SJCRH30 (cell line): ENCODE measurements around the gene TNPO2. TPM values are rescaled to one million over a fixed set of nuclear protein-coding genes. Genes with fewer than 3 reads are reported as not detected.

Experiments used
- DNase-seq, 2 experiments: peaks; one replicate each; pipeline ENCODE4 v3.0.0-alpha.2; 2015 to 2020
- H3K27ac ChIP-seq: fragments of 250-450 bp; sonication (Bioruptor Pico); 2 replicates; pipeline ENCODE4 v1.5.1; 2020; ENCODE audit warnings: mild to moderate bottlenecking, moderate library complexity
- H3K27me3 ChIP-seq: fragments of 250-450 bp; sonication (Bioruptor Pico); 2 replicates; pipeline ENCODE4 v1.5.1; 2020; ENCODE audit warnings: mild to moderate bottlenecking, moderate library complexity
- H3K36me3 ChIP-seq: fragments of 250-450 bp; sonication (Bioruptor Pico); 2 replicates; pipeline ENCODE4 v1.5.1; 2020; ENCODE audit warnings: mild to moderate bottlenecking, moderate library complexity
- H3K4me1 ChIP-seq: fragments of 250-450 bp; sonication (Bioruptor Pico); 2 replicates; pipeline ENCODE4 v1.5.1; 2020; ENCODE audit warnings: mild to moderate bottlenecking, moderate library complexity
- H3K4me3 ChIP-seq: fragments of 250-450 bp; sonication (Bioruptor Pico); 2 replicates; pipeline ENCODE4 v1.5.1; 2020; ENCODE audit warnings: mild to moderate bottlenecking, moderate library complexity
- H3K9me3 ChIP-seq: fragments of 250-450 bp; sonication (Bioruptor Pico); replicated peaks from 2 replicates; pipeline ENCODE4 v1.5.1; 2020; ENCODE audit warnings: mild to moderate bottlenecking, moderate library complexity
- total RNA-seq: library from RNA; depleted of rRNA; stranded (reverse); fragments of >200 nt; shearing (Covaris generic); gene quantifications from 2 replicates; pipeline ENCODE4 v1.2.3, GENCODE V29; 2014; rRNA removed

TNPO2 gene
- 72.4 and 80.9 TPM in 2 replicates for total RNA-seq

DNA sequence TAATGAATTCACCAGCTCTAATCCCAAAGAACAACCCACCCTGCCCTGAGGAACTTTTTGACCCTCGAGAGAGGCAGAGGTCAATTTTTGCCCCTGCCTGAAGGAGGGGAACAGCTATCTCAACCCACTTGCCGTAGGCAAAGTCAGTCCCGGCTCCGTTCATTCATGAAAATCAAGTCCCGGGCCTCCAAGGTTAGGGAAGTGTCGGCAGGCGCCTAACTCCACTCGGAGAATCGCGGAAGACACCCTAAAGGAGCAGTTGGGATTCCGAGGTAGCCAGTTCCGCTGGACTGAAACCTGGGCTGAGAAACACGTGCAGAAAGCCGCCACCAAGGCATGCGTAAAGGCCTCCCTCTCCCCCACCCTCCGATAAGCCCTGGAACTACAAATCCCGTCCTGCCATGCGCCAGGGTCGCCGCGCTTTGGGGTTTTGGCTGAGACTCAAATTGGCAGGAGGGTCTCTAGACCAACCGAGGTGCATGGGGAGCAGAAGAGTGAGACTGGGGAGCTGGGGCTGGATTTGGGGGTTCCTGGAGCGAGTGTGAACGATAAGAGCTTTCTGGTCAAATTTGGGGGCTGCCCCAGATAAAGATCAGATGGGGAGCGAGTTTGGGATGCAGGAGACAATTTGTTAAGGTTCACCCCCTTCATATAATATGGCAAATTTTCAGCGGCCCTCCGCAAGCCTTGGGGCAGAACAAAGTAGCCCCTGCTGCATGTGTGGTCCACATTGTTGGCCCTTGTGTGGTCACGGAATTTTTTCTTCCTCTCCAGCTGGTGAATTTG, at the start of gene TNPO2:
Gene TNPO2 (minus strand): TSS at position 292 of the 786 bp plus-strand sequence. CDS start 2,955 bp downstream, outside the sequence.
- no peaks in the 10 kb centered on the region for H3K9me3 ChIP-seq
- peaks cover 2% of the 10 kb centered on the region; the same call in 1 of the 2 replicates for H3K4me1 ChIP-seq
- DNase-seq, result peak; percentile 95 to 96
- H3K4me3 ChIP-seq, result peak within 1 kb of the TSS; percentile 78
- H3K36me3 ChIP-seq, result peaks cover 14% of the 10 kb centered on the region
- H3K27ac ChIP-seq, result peak within 1 kb of the TSS; percentile 84
- H3K27me3 ChIP-seq, result no peaks in the 10 kb centered on the region

DNA sequence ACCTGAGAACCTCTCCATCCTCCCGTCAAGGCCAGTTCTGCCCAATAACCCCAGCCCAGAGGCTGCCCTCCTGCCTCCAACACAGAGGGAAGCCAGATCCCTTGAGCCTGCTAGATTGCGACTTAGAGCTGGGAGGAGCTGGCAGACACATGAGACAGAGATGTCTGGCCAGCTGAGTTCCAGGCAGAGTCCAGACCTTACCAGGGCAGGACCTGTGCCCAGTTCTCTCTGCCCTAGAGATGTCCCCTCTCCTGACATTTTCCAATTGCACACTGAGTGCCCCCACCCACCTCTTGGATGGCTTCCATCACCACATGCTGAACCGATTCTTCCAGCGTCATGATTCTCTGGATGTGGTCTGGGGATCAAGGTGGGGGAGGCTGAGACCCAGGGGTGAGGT, 48.6 kb upstream of the TNPO2 start:
- peaks cover 5% of the 10 kb centered on the region for H3K4me1 ChIP-seq
- H3K36me3 ChIP-seq, result 0 out of 2 replicates have a peak, but pooled peaks cover 3% of the 10 kb centered on the region
- H3K27me3 ChIP-seq, result no peaks in the 10 kb centered on the region
- no peak for DNase-seq
- no peak overlapping the region for H3K4me3 ChIP-seq
- no peak overlapping the region for H3K27ac ChIP-seq
- H3K9me3 ChIP-seq, result no peaks in the 10 kb centered on the region

DNA sequence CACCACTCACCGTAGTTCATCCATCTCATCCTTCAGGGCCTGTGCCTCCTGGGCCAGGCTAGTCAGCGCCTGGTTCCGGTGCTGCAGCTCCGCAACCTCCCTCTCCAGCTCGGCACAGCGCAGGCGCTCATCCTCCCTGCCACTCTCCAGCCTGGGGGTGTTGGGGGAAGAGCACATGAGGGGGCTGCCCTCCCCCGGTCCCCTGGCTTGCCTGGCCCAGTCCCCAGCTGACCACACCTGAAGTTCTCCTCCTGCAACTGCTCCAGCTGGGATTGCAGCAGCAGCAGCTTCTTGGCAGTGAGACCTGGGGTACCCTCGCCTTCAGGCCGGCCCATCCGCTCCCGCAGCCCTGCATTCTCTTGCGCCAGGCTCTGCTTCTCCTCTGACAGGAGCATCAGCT, 47.2 kb upstream of the TNPO2 start:
- no peak overlapping the region for H3K27ac ChIP-seq
- 0 out of 2 replicates have a peak, but pooled peaks cover 3% of the 10 kb centered on the region for H3K36me3 ChIP-seq
- H3K9me3 ChIP-seq, result no peaks in the 10 kb centered on the region
- H3K4me1 ChIP-seq, result peaks cover 5% of the 10 kb centered on the region
- H3K4me3 ChIP-seq, result no peak overlapping the region
- DNase-seq, result no peak
- no peaks in the 10 kb centered on the region for H3K27me3 ChIP-seq

DNA sequence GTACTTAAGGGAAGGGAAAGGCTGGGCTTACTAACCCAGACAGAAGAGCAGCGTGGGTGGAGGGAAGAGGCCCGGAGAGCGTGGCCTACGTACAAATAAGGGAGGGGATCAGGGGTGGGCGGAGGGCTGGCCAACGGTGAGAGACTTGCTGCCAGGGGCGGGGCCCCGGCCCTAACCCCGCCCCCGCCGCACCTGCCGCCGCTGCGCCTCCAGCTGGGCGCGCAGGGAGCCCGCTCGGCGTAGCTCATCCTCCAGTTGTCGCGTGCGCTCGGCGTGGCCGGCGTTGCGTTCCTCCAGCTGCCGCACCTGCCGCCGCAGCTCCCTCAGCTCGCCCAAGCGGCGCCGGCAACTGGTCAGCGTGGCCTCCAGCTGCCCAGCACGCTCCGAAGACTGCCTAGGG, 46.0 kb upstream of the TNPO2 start:
- Histone ChIP-seq H3K9me3 (no peaks in the 10 kb centered on the region), H3K36me3 (0 out of 2 replicates have a peak, but pooled peaks cover 3% of the 10 kb centered on the region), H3K4me3 (no peak overlapping the region), H3K4me1 (peaks cover 5% of the 10 kb centered on the region), H3K27ac (no peak overlapping the region), H3K27me3 (no peaks in the 10 kb centered on the region)
- peak; percentile 62 to 72 for DNase-seq

DNA sequence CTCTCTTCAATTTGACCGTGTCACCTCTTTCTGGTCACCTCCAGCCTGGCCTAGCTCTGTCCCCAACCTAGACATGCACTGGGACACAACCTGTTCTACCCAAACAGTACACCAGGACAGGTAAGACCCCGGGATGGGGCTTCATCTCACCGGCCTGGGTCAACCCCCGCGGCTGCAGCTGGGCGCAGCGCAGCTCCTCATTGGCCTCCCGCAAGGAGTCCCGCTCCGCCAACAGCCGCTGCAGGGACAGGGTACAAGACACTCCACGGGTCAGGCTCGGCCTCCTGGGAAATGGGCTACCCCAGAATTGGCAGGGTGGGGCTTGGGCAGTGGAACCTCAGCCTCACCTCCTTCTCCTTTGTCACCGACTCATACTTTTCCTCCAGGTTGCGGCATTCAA, 43.9 kb upstream of the TNPO2 start:
- DNase-seq, result no peak
- no peak overlapping the region for H3K27ac ChIP-seq
- H3K36me3 ChIP-seq, result peaks cover 10% of the 10 kb centered on the region; the same call in 1 of the 2 replicates
- H3K4me1 ChIP-seq, result no peaks in the 10 kb centered on the region
- H3K27me3 ChIP-seq, result no peaks in the 10 kb centered on the region
- H3K9me3 ChIP-seq, result no peaks in the 10 kb centered on the region
- no peak overlapping the region for H3K4me3 ChIP-seq

DNA sequence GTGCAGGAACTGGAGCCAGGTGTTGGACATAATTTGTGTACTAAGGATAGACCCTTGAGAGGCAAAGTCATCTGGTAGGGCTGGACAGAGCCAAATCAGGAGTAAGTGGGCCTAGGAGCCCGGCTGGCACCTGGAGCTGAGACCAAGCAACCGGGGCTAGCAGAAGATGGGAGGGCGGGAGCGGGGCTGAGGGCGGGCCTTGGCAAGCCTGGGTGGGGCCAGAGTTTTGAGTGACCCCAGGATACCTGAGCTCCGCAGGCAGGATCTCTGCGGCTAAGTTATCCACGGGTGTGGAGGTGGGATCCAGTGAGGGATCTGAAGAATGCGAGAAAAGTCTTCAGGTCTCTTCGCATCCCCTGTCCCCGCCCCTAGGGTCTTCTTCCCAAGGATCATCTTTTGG, 43.4 kb upstream of the TNPO2 start:
- H3K27me3 ChIP-seq, result no peaks in the 10 kb centered on the region
- peaks cover 10% of the 10 kb centered on the region; the same call in 1 of the 2 replicates for H3K36me3 ChIP-seq
- H3K9me3 ChIP-seq, result no peaks in the 10 kb centered on the region
- no peak overlapping the region for H3K27ac ChIP-seq
- no peaks in the 10 kb centered on the region for H3K4me1 ChIP-seq
- H3K4me3 ChIP-seq, result no peak overlapping the region
- no peak for DNase-seq

DNA sequence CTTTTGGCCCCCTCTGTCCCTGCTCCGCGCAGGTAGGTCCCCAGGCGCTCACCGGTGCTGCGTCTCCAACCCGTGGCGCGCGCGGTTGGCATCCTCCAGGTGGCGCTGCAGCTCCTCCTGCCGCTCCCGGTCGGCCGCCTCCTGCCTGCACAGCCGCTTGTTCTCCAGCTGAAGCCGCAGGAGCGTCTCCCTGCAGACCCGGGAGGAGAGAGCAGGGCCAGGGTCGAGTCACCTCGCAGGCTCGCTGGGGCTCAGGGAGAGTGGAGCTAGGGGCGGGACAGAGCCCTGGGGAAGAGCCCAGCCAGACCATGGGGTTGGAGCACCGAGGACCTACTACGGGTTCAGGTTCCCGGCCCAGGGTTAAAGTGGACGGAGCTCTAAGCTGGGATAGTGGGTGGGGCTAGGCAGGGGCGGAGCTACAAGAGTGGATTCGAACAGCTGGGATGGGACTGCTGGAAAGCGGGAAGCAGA, 42.4 kb upstream of the TNPO2 start:
- H3K27me3 ChIP-seq, result no peaks in the 10 kb centered on the region
- peaks cover 10% of the 10 kb centered on the region; the same call in 1 of the 2 replicates for H3K36me3 ChIP-seq
- peak overlapping the region; percentile 47 for H3K4me3 ChIP-seq
- no peaks in the 10 kb centered on the region for H3K9me3 ChIP-seq
- H3K27ac ChIP-seq, result no peak overlapping the region
- peak; percentile 78 to 80 for DNase-seq
- H3K4me1 ChIP-seq, result no peaks in the 10 kb centered on the region

DNA sequence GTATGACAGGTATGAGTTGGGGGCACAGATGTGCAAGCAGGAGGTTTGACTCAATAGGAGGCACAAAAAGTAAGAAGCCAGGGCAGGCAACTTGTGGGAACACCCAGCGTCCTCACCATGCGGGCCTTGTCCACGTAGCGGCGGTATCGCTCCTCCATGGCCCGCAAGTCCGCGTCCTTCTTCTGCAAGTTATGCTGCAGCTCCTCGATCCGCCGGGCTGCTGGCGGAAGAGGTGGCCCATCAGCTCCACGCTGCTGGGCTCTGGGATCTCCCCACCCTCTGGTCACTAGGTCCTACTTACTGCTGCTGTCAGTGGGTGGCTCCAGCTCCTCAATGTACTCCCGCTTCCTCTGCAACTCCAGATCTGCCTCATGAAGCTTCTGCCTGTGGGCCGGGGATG, 41.0 kb upstream of the TNPO2 start:
- Histone ChIP-seq H3K27ac (no peak overlapping the region), H3K36me3 (peaks cover 10% of the 10 kb centered on the region; the same call in 1 of the 2 replicates), H3K27me3 (no peaks in the 10 kb centered on the region), H3K9me3 (no peaks in the 10 kb centered on the region), H3K4me1 (no peaks in the 10 kb centered on the region), H3K4me3 (no peak overlapping the region)
- DNase-seq, result no peak

DNA sequence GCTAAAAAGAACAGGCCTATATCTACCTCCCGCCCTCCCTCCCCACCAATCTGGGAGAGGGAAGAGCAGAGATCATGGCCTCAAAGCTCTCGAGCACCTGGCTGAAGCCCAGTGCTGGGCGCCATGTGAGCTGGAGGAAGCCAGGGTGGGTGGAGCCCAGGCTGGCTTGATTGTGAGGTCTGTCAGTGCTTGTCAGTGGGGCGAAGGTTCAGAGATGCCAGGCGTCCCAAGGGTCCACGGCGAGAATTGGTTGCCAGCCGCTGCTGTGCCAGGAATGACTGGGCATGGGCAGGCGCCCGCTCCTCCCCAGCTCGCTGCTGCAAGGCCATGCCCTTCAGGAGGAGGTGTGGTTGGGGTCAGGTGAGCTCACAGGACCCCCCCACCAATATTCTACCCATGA, 39.4 kb upstream of the TNPO2 start:
- DNase-seq, result no peak
- Histone ChIP-seq H3K9me3 (no peaks in the 10 kb centered on the region), H3K36me3 (peaks cover 7% of the 10 kb centered on the region; the same call in 1 of the 2 replicates), H3K4me3 (no peak overlapping the region), H3K4me1 (no peaks in the 10 kb centered on the region), H3K27ac (no peak overlapping the region), H3K27me3 (no peaks in the 10 kb centered on the region)

DNA sequence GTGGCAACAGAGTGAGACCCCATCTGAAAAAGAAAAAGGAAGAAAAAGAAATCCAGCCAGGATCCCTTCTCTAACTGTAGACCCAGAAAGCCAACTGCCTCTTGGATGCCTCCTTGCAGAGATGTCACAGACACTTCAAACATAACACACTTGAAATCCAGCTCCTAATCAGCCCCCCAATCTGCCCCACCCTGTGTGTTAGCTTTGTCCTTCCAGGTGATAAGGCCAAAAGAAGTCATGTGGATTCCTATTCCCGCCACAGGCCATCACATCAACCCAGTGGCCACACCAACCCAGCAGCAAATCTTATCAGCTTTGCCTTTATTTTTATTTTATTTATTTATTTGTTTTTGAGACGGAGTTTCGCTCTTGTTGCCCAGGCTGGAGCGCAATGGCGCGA, 36.0 kb upstream of the TNPO2 start:
- Histone ChIP-seq H3K27me3 (no peaks in the 10 kb centered on the region), H3K27ac (no peak overlapping the region), H3K36me3 (peaks cover 7% of the 10 kb centered on the region; the same call in 1 of the 2 replicates), H3K4me3 (no peak overlapping the region), H3K4me1 (no peaks in the 10 kb centered on the region), H3K9me3 (no peaks in the 10 kb centered on the region)
- DNase-seq, result no peak

DNA sequence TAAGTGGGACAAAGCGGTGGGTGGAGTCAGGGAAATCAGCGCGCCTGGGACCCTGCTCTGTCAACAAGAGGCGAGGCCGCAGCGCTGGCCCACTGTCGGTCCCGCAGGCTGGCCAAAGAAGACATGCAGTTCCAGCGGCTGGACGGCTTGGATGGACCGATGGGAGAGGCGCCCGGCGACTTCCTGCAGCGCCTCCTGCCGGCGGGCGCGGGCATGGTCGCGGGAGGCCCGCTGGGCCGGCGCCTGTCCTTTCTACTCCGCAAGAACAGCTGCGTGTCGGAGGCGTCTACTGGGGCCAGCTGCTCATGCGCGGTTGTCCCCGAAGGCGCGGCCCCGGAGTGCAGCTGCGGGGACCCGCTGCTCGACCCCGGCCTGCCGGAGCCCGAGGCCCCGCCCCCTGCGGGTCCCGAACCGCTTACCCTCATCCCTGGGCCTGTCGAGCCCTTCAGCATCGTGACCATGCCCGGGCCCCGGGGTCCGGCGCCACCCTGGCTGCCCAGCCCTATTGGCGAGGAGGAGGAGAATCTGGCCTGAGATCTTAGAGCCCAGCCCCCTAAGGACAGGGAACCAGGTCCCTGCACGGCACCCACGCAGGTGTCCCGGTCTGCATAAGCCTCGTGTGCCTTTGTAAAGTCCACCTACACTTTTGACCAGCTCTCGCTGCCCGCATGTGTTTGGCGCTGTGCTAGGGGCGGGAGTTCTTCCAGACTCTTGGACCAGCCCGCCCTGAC, 34.0 kb upstream of the TNPO2 start:
- Histone ChIP-seq H3K4me1 (no peaks in the 10 kb centered on the region), H3K4me3 (peak overlapping the region; percentile 54), H3K36me3 (no peaks in the 10 kb centered on the region), H3K9me3 (no peaks in the 10 kb centered on the region), H3K27me3 (no peaks in the 10 kb centered on the region), H3K27ac (peak overlapping the region; percentile 2; the same call in 1 of the 2 replicates)
- peak; percentile 96 for DNase-seq

DNA sequence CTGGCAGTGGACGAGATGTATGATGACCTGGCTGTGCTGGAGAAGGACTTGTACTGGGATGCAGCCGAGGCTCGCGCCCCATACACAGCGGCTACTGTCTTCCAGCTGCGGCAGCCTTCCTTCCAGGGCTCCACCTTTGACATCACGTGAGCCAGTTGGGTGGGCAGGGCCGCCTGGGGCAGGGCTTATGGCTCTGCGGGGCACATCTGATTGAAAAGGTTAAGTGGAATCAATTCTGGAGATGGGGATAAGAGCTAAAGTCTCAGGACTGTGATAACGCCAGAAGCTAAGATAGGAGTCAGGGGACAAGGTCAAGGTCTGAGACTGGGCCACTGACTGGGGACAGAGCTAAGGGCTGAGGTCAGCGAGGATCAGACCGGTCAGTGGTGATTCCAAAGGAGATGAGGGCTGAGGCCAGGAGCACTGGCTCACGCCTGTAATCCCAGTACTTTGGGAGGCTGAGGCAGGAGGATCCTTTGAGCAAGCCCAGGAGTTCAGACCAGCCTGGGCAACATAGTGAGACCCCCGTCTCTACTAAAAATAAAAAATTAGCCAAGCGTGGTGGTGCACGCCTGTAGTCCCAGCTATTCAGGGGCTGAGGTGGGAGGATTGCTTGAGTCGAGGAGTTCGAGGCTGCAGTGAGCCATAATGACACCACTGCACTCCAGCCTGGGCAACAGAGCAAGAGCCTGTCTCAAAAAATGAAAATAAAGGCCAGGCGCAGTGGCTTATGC, 32.6 kb upstream of the TNPO2 start:
- no peak for DNase-seq
- Histone ChIP-seq H3K4me1 (no peaks in the 10 kb centered on the region), H3K9me3 (no peaks in the 10 kb centered on the region), H3K27ac (no peak overlapping the region), H3K4me3 (no peak overlapping the region), H3K36me3 (no peaks in the 10 kb centered on the region), H3K27me3 (peaks cover 11% of the 10 kb centered on the region)

DNA sequence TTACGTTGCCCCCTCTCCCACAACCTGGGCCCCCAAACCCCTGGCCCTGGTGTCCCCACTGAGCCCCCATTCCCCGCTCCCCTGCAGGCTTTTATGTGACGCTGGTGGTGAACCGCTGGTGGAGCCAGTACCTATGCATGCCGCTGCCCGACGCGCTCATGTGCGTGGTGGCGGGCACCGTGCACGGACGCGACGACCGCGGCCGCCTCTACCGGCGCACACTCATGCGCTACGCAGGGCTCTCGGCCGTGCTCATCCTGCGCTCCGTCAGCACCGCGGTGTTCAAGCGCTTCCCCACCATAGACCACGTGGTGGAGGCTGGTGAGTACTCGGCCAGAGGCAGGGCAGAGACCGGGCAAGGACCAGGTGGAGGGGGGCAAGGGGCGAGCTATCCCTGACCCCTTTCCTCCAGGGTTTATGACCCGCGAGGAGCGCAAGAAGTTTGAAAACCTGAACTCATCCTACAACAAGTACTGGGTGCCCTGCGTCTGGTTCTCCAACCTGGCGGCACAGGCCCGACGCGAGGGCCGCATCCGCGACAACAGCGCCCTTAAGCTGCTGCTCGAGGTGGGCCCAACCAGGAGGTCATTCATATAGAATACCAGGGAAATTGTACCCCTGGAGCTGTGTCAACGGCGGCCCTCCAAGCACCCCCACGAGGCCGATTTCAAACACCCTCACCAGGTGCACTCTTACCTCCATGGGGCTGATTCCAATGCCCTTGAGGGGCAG, 30.9 kb upstream of the TNPO2 start:
- no peak overlapping the region for H3K27ac ChIP-seq
- peaks cover 14% of the 10 kb centered on the region for H3K4me1 ChIP-seq
- no peak for DNase-seq
- no peaks in the 10 kb centered on the region for H3K36me3 ChIP-seq
- H3K9me3 ChIP-seq, result no peaks in the 10 kb centered on the region
- H3K4me3 ChIP-seq, result no peak overlapping the region
- H3K27me3 ChIP-seq, result peaks cover 20% of the 10 kb centered on the region
